Neural cell (in vitro differentiated cells): ENCODE data around the gene CPM. TPM values are rescaled to one million over a fixed set of nuclear protein-coding genes. Genes with fewer than 3 reads are reported as not detected.

Experiments used
- H2AFZ ChIP-seq: fragments of 200-600, 300-800 bp; sonication (generic), shearing (Covaris generic); 2 replicates; pipeline ENCODE4 v1.6.0; 2014; ENCODE audit warnings: low read depth, mild to moderate bottlenecking, antibody characterized with exemption, low read length, moderate library complexity
- H3F3A ChIP-seq: fragments of 200-600 bp; shearing (Covaris generic); 2 replicates; pipeline ENCODE4 v1.6.1; 2016; ENCODE audit warnings: mild to moderate bottlenecking, moderate library complexity, mixed read lengths, antibody characterized with exemption, low read length; ENCODE audit not compliant: insufficient read depth, poor library complexity, severe bottlenecking
- H3K27ac ChIP-seq: fragments of 200-600, 300-800 bp; sonication (generic), shearing (Covaris generic); 2 replicates; pipeline ENCODE4 v1.5.1; 2014; ENCODE audit warnings: mild to moderate bottlenecking, low read length, moderate library complexity
- H3K27me3 ChIP-seq: fragments of 300-800, 200-600 bp; sonication (generic), shearing (Covaris generic); 2 replicates; pipeline ENCODE4 v1.6.0; 2014; ENCODE audit warnings: mild to moderate bottlenecking, low read depth, low read length, moderate library complexity; ENCODE audit not compliant: insufficient read depth
- H3K36me3 ChIP-seq: fragments of 300-800, 200-600 bp; sonication (generic), shearing (Covaris generic); 2 replicates; pipeline ENCODE4 v1.5.1; 2014; ENCODE audit warnings: mild to moderate bottlenecking, antibody characterized with exemption, low read length, moderate library complexity; ENCODE audit not compliant: insufficient read depth
- H3K4me2 ChIP-seq: fragments of 300-800, 200-600 bp; sonication (generic), shearing (Covaris generic); 2 replicates; pipeline ENCODE4 v1.6.0; 2014; ENCODE audit warnings: mild to moderate bottlenecking, low read length
- H3K4me3 ChIP-seq: fragments of 300-800, 200-600 bp; sonication (generic), shearing (Covaris generic); 2 replicates; pipeline ENCODE4 v1.5.1; 2014; ENCODE audit warnings: mild to moderate bottlenecking, low read length, moderate library complexity
- H3K79me2 ChIP-seq: fragments of 200-600 bp; shearing (Covaris generic); replicated peaks from 2 replicates; pipeline ENCODE4 v1.6.0; 2014; ENCODE audit warnings: mild to moderate bottlenecking, low read length, moderate library complexity; ENCODE audit not compliant: insufficient read depth
- H3K9ac ChIP-seq: fragments of 300-800, 200-600 bp; sonication (generic), shearing (Covaris generic); 2 replicates; pipeline ENCODE4 v1.6.1; 2016; ENCODE audit warnings: mild to moderate bottlenecking, low read length, mixed read lengths
- H3K9me2 ChIP-seq: fragments of 200-600 bp; shearing (Covaris generic); 2 replicates; pipeline ENCODE4 v1.6.1; 2016; ENCODE audit warnings: mild to moderate bottlenecking, low read length, mixed read lengths; ENCODE audit not compliant: insufficient read depth
- H3K9me3 ChIP-seq: fragments of 200-600, 300-800 bp; sonication (generic), shearing (Covaris generic); 2 replicates; pipeline ENCODE4 v1.6.1; 2016; ENCODE audit warnings: mild to moderate bottlenecking, mixed run types, low read length, moderate library complexity, mixed read lengths
- H4K20me1 ChIP-seq: fragments of 200-600 bp; shearing (Covaris generic); 2 replicates; pipeline ENCODE4 v1.6.1; 2016; ENCODE audit warnings: mild to moderate bottlenecking, mixed run types; ENCODE audit not compliant: insufficient read depth
- EP300 ChIP-seq: fragments of 450-650 bp; conservative IDR thresholded peaks from 2 replicates; pipeline ENCODE4 v1.6.1; 2014; ENCODE audit warnings: antibody characterized with exemption, mild to moderate bottlenecking, moderate library complexity; ENCODE audit not compliant: poor library complexity, severe bottlenecking
- EZH2 ChIP-seq: fragments of 200-600, 300-800 bp; shearing (Covaris generic), sonication (generic); IDR thresholded peaks from 2 replicates; pipeline ENCODE4 v1.6.1; 2014; ENCODE audit warnings: antibody characterized with exemption, low read length, borderline replicate concordance, mild to moderate bottlenecking; ENCODE audit not compliant: insufficient read depth, poor library complexity, severe bottlenecking
- MXI1 ChIP-seq: fragments of 450-650 bp; conservative IDR thresholded peaks from 2 replicates; pipeline ENCODE4 v1.6.1; 2014; ENCODE audit warnings: antibody characterized with exemption, mild to moderate bottlenecking; ENCODE audit not compliant: poor library complexity, severe bottlenecking
- POLR2AphosphoS5 ChIP-seq: IDR thresholded peaks from 2 replicates; pipeline ENCODE4 v1.6.1; 2012
- RAD21 ChIP-seq: fragments of 450-650 bp; conservative IDR thresholded peaks from 2 replicates; pipeline ENCODE4 v1.6.1; 2014; ENCODE audit warnings: antibody characterized with exemption, mild to moderate bottlenecking, moderate library complexity
- SMC3 ChIP-seq: fragments of 450-650 bp; conservative IDR thresholded peaks from 2 replicates; pipeline ENCODE4 v1.6.1; 2014; ENCODE audit warnings: antibody characterized with exemption, mild to moderate bottlenecking, moderate library complexity; ENCODE audit not compliant: poor library complexity
- TAF1 ChIP-seq: IDR thresholded peaks from 2 replicates; pipeline ENCODE4 v1.6.1; 2012; ENCODE audit warnings: low read depth
- polyA plus RNA-seq: library from polyadenylated mRNA; depleted of rRNA; stranded (reverse); fragments of >200 nt; gene quantifications from 2 replicates; pipeline ENCODE4 v1.2.3, GENCODE V29; 2014
- TF ChIP-seq, protein P1 (sequence below): IDR thresholded peaks from 2 replicates; pipeline ENCODE4 v1.6.1; 2012; ENCODE audit warnings: borderline replicate concordance

The CPM gene
- polyA plus RNA-seq, 1 donor from 2014 or later = not detected

DNA sequence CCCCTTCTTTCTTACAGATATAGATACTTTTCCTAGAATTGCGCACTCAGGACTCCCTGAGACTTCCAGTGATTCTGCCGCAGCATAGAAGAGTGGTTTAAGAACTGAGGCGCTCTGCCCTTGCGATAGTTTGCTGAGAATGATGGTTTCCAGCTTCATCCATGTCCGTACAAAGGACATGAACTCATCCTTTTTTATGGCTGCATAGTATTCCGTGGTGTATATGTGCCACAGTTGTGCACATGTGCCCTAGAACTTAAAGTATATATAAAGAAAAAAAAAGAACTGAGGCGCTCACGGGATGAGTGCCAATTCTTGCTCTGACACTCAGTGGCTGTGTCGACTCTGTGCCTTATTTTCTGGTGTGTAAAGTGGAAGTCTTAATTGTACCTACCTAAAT lies 1.4 kb upstream of the CPM start:
- H3K79me2 ChIP-seq = no peaks in the 10 kb centered on the region
- H3K27ac ChIP-seq = no peak overlapping the region
- H3K9ac ChIP-seq = no peak overlapping the region
- H3K9me2 ChIP-seq = no peaks in the 10 kb centered on the region
- no peaks in the 10 kb centered on the region for H4K20me1 ChIP-seq
- no peak overlapping the region for H2AFZ ChIP-seq
- H3K9me3 ChIP-seq = no peaks in the 10 kb centered on the region
- TF ChIP-seq RAD21 (no peak), POLR2AphosphoS5 (no peak), EP300 (no peak), EZH2 (no peak)
- TF ChIP-seq, protein P1, sequence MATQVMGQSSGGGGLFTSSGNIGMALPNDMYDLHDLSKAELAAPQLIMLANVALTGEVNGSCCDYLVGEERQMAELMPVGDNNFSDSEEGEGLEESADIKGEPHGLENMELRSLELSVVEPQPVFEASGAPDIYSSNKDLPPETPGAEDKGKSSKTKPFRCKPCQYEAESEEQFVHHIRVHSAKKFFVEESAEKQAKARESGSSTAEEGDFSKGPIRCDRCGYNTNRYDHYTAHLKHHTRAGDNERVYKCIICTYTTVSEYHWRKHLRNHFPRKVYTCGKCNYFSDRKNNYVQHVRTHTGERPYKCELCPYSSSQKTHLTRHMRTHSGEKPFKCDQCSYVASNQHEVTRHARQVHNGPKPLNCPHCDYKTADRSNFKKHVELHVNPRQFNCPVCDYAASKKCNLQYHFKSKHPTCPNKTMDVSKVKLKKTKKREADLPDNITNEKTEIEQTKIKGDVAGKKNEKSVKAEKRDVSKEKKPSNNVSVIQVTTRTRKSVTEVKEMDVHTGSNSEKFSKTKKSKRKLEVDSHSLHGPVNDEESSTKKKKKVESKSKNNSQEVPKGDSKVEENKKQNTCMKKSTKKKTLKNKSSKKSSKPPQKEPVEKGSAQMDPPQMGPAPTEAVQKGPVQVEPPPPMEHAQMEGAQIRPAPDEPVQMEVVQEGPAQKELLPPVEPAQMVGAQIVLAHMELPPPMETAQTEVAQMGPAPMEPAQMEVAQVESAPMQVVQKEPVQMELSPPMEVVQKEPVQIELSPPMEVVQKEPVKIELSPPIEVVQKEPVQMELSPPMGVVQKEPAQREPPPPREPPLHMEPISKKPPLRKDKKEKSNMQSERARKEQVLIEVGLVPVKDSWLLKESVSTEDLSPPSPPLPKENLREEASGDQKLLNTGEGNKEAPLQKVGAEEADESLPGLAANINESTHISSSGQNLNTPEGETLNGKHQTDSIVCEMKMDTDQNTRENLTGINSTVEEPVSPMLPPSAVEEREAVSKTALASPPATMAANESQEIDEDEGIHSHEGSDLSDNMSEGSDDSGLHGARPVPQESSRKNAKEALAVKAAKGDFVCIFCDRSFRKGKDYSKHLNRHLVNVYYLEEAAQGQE = no peak
- no peak overlapping the region for H3K4me2 ChIP-seq
- H3K27me3 ChIP-seq = peaks cover 30% of the 10 kb centered on the region
- H3K36me3 ChIP-seq = no peaks in the 10 kb centered on the region
- no peaks in the 10 kb centered on the region for H3F3A ChIP-seq
- H3K4me3 ChIP-seq = no peak overlapping the region

DNA sequence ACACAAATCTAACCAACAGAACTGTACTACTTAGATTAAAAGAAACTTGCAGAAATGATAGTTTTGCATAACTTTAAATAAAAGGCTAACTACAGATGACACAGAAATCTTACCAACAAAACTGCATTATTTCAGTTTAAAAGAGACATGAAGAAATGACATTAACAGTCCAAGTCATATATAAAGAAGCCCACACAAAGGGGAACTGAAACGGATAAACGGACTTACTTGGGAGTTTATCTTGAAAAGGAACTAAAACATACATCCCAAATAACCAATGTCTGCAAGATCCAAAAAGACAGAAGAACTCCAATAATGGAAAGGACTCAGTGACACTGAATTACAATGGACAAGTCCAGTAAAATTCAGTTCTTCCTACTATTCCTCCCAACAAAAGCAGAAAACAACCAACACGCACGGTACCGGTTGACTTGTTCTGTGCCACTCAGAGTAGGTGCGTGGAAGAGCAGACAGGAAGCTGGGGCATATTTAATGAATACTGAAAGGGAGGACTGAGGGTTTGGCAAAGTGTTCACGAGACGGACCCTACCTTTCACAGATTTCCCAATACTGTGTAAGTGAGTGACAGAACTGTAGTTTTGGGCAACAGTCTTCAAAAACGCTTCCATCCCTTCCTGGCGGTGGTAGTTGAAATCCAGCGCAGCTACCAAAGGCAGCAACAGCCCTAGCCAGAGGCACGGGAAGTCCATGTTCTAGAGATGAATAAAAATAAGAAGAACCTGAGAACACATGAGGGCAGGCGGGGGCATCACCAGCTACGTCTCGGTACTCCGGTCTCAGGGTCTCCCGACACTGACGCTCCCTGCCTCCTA lies 627 bp downstream of the CPM start:
- H3K4me2 ChIP-seq = no peak overlapping the region
- no peaks in the 10 kb centered on the region for H4K20me1 ChIP-seq
- no peaks in the 10 kb centered on the region for H3K9me2 ChIP-seq
- H3K27ac ChIP-seq = no peak overlapping the region
- H3K4me3 ChIP-seq = peak overlapping the region; percentile 67
- no peaks in the 10 kb centered on the region for H3F3A ChIP-seq
- H3K36me3 ChIP-seq = no peaks in the 10 kb centered on the region
- no peaks in the 10 kb centered on the region for H3K79me2 ChIP-seq
- no peaks in the 10 kb centered on the region for H3K9me3 ChIP-seq
- no peak overlapping the region for H2AFZ ChIP-seq
- H3K27me3 ChIP-seq = peaks cover 30% of the 10 kb centered on the region
- no peak overlapping the region for H3K9ac ChIP-seq
- TF ChIP-seq POLR2AphosphoS5 (no peak), EZH2 (no peak), MXI1 (no peak), SMC3 (no peak), TAF1 (no peak)
- TF ChIP-seq, protein P1 = no peak
